Measurements from ENCODE around the gene PRDM16. TPM values are rescaled to one million over a fixed set of nuclear protein-coding genes. Genes with fewer than 3 reads are reported as not detected.
"Not testable (repeated sequence)": the region's sequence is repeated elsewhere in the genome, so short reads cannot be mapped to it uniquely, and the experiment has no call there.

The PRDM16 gene
- total and polyA plus RNA-seq, 3 donors from 2014 or later, result 2.1 to 5.6 (median 4.7) TPM

DNA sequence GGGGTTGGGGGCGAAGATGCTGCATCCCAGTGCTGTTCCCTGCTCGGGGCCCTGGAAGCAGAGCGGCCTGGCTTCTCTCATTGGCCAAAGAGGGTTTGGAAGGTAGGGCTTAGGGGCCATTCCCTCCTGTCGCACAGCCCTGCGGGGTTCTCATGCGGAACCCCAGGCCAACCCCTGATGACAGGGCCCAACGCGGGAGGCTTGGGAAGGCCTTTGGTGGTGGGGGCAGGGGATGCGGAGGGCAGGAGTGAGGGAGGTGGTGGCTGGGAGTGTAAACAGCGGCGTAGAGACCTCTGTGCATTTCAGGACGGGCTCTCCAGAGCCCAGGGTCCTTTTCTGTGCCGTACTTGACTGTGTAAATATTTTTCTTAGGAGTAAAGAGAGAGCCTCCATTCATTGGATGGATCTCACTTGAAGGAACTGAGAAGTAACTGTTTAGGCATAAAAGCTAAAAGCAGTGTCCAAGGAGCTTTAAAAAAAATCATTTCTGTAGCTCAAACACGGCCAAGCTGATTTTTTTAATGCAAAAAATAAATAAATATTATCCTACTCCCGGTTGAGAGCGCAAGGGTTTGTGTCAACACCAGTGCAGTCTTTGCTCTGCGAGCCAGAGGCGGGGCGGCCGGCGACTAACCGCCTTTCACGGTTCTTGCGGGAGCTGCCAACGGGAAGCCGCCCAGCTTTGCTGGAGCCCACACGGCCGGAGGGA lies 169.1 kb downstream of the PRDM16 start:
- WGBS, 2 donors, result 81 to 85% methylated on average over 22 to 28 of the region's 28 CpGs
- TF ChIP-seq, protein P1, sequence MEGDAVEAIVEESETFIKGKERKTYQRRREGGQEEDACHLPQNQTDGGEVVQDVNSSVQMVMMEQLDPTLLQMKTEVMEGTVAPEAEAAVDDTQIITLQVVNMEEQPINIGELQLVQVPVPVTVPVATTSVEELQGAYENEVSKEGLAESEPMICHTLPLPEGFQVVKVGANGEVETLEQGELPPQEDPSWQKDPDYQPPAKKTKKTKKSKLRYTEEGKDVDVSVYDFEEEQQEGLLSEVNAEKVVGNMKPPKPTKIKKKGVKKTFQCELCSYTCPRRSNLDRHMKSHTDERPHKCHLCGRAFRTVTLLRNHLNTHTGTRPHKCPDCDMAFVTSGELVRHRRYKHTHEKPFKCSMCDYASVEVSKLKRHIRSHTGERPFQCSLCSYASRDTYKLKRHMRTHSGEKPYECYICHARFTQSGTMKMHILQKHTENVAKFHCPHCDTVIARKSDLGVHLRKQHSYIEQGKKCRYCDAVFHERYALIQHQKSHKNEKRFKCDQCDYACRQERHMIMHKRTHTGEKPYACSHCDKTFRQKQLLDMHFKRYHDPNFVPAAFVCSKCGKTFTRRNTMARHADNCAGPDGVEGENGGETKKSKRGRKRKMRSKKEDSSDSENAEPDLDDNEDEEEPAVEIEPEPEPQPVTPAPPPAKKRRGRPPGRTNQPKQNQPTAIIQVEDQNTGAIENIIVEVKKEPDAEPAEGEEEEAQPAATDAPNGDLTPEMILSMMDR (IDR thresholded peaks at IDR 0.05), result no peak
- TF ChIP-seq POLR2A (IDR thresholded peaks at IDR 0.05), result no peak
- peak; percentile 18 for DNase-seq
- Histone ChIP-seq H3K4me1 (no peaks in the 10 kb centered on the region), H3K27me3 (no peaks in the 10 kb centered on the region), H3K9me3 (no peaks in the 10 kb centered on the region), H3K36me3 (ENCODE audit: low read depth, missing control alignments) (no peaks in the 10 kb centered on the region), H3K4me3 (no peak overlapping the region), H3K27ac (no peak overlapping the region)
- intact Hi-C loops (cut with DNase I; ENCODE audit: low total_unique reads), result no loop called here

DNA sequence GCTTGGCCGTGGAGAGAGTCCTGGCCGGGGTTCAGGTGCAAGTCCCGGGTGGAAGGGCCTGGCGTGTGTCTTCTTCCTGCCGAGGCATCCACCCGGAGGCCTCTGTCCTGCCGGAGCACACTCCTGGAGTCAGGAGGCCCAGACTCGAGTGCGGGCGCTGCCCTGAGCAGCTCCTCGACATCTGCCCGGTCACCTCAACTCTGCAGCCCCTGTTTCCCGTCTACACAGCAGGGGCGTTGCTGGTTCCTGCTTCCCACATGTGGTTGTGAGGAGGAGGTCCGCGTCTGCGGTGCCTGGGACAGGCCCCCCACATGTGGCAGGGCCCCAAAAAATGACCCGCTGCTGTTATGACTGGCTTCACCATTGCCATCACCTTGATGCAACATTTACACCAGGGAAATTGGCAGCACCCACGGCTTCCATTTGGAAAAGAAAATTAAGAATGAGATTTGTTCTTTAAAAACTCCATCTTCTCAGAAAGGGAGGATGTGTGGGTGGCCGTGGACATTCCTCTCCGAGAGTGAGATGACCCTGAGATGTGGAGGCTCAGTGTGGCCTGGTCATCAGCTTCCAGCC lies 169.8 kb downstream of the PRDM16 start:
- 87 to 93% methylated on average over 14 to 21 of the region's 21 CpGs for WGBS, 2 donors
- Histone ChIP-seq H3K27ac (no peak overlapping the region), H3K27me3 (no peaks in the 10 kb centered on the region), H3K36me3 (ENCODE audit: low read depth, missing control alignments) (no peaks in the 10 kb centered on the region), H3K4me1 (no peaks in the 10 kb centered on the region), H3K4me3 (no peak overlapping the region), H3K9me3 (no peaks in the 10 kb centered on the region)
- no peak for DNase-seq
- TF ChIP-seq, protein P1 (IDR thresholded peaks at IDR 0.05), result no peak
- TF ChIP-seq POLR2A (IDR thresholded peaks at IDR 0.05), result no peak
- intact Hi-C loops (cut with DNase I; ENCODE audit: low total_unique reads), result no loop called here

DNA sequence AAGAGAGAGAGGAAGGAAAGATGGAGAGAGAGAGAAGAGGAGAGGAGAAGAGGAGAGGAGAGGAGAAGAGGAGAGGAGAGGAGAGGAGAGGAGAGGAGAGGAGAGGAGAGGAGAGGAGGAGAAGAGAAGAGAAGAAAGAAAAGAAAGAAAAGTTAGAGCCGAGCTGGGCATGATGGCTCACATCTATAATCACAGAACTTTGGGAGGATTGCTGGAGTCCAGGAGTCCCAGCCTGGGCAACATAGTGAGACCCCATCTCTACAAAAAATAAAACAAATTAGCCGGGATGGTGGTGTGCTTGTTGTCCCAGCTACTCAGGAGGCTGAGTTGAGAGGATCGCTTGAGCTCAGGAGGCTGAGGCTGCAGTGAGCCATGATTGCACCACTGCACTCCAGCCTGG lies 171.0 kb downstream of the PRDM16 start:
- DNase-seq; H3K9me3 ChIP-seq; H3K4me1 ChIP-seq; H3K27me3 ChIP-seq; intact Hi-C loops (cut with DNase I; ENCODE audit: low total_unique reads); H3K4me3 ChIP-seq; H3K27ac ChIP-seq; H3K36me3 ChIP-seq (ENCODE audit: low read depth, missing control alignments): not testable (repeated sequence)
- 87% methylated on average over 3 of the region's 3 CpGs for WGBS, 2 donors

DNA sequence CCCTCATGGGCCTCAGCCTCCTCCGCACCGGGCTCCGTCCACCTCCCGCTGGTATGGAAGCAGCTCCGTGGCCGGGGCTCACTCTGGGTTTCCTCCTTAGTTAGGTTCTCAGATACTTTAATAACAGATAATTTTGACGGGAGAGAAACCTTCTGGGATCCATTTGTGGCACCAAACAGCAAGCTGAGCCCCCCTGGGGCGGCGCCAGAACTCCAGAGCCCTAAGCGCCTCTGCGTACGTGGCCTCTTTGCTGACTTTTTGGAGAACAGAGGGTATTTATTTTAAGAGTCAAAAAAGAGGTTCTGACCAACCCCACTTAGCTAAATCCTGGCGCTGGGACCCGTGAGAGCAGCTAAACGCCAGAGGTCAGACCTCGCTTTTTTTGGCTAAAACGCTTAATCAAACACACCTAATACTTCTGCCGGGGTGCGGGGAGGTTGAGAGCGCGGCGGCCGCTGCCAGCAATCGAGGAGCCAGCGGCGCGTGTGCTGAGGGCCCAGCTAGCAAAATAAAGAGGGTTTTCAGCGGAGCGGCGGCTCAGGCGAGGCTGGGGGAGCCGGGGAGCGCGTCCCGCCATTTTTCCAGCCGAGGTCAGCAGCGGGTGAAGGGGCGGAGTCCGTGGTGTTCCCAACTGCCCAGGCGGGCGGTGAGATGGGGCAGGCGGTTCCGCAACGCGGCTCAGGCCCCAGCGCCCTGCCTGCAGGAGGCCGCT lies 171.7 kb downstream of the PRDM16 start:
- Histone ChIP-seq H3K9me3 (no peaks in the 10 kb centered on the region), H3K27me3 (no peaks in the 10 kb centered on the region), H3K4me3 (peak overlapping the region; percentile 46 to 53), H3K4me1 (no peaks in the 10 kb centered on the region), H3K36me3 (ENCODE audit: low read depth, missing control alignments) (no peaks in the 10 kb centered on the region), H3K27ac (peak overlapping the region; percentile 4 to 56)
- DNase-seq, result peak; percentile 21
- no peak for TF ChIP-seq POLR2A (IDR thresholded peaks at IDR 0.05)
- TF ChIP-seq, protein P1 (IDR thresholded peaks at IDR 0.05), result no peak
- WGBS, 2 donors, result 30 to 33% methylated on average over 23 to 47 of the region's 47 CpGs
- intact Hi-C loops (cut with DNase I; ENCODE audit: low total_unique reads), result no loop called here

DNA sequence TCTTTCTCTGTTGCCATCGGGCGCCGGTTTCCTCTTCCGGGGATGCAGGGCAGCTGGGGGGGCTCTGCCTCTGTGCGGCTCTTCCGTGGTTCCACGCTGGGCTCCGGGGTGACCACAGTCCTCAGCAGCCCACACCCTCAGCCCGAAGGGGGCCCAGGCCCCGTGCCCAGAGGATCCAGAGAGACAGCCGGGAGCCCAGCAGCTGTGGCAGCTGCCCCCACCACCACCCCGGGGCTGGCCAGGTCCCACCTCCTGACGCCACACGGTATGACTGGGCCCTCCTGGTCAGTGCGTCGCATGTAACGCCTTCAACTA lies 172.2 kb downstream of the PRDM16 start:
- peak overlapping the region; percentile 4 to 56 for H3K27ac ChIP-seq
- TF ChIP-seq, protein P1 (IDR thresholded peaks at IDR 0.05), result no peak
- TF ChIP-seq POLR2A (IDR thresholded peaks at IDR 0.05), result no peak
- intact Hi-C loops (cut with DNase I; ENCODE audit: low total_unique reads), result no loop called here
- no peaks in the 10 kb centered on the region for H3K4me1 ChIP-seq
- 40% methylated on average over 6 of the region's 17 CpGs; no CpG with 5 or more reads in 1 of the 2 donors for WGBS, 2 donors
- no peaks in the 10 kb centered on the region for H3K36me3 ChIP-seq (ENCODE audit: low read depth, missing control alignments)
- peak overlapping the region; percentile 46 to 53 for H3K4me3 ChIP-seq
- H3K9me3 ChIP-seq, result no peaks in the 10 kb centered on the region
- DNase-seq, result no peak
- H3K27me3 ChIP-seq, result no peaks in the 10 kb centered on the region

Data from testis (tissue), 3 donors.